K562 (cell line): Measurements from ENCODE around the gene NLGN3. TPM values are rescaled to one million over a fixed set of nuclear protein-coding genes. Genes with fewer than 3 reads are reported as not detected.
A peak's percentile ranks its signal among the peaks of the same experiment; 100 is the strongest.

Experiments
- ARID1B ChIP-seq: fragments of 450-650 bp; IDR thresholded peaks from 2 replicates; pipeline ENCODE4 v1.6.1; 2016; ENCODE audit warnings: antibody characterized with exemption, mild to moderate bottlenecking, inconsistent platforms
- CHD7 ChIP-seq: fragments of 200-600 bp; sonication (generic); IDR thresholded peaks from one replicate; pipeline ENCODE4 v1.6.1; 2012; ENCODE audit warnings: mild to moderate bottlenecking, low read depth, low read length, inconsistent platforms
- DACH1 ChIP-seq: fragments of 450-650 bp; IDR thresholded peaks from 2 replicates; pipeline ENCODE4 v1.6.1; 2018; ENCODE audit not compliant: partially characterized antibody
- PTBP1 ChIP-seq: fragments of 200-400 bp; formaldehyde crosslinking; IDR thresholded peaks from 2 replicates; pipeline ENCODE4 v1.6.1; 2017; ENCODE audit warnings: low read depth, low read length
- ZC3H8 ChIP-seq: fragments of 450-650 bp; IDR thresholded peaks from 2 replicates; pipeline ENCODE4 v1.6.1; 2017
- ZEB2 ChIP-seq: fragments of 450-650 bp; IDR thresholded peaks from 2 replicates; pipeline ENCODE4 v1.6.1; 2016
- ZNF507 ChIP-seq: conservative IDR thresholded peaks from 2 replicates; pipeline ENCODE4 v1.6.1; 2017; ENCODE audit warnings: missing genetic modification characterization, missing compliant biosample characterization
- polyA plus RNA-seq, 8 experiments: library from polyadenylated mRNA; depleted of rRNA in 4 of 8; stranded (reverse) in 5 of 8; unstranded in 3 of 8; fragments of >200 nt; fragmentation: Nextera tagmentation in 2 of 8; fragmentation: Illumina TruSeq in 1 of 8; extraction: Ambion mirVana in 2 of 8; extraction: Trizol in 1 of 8; gene quantifications; 2 replicates each; pipeline versions ENCODE4 v1.2.1 to v1.2.3, GENCODE V29; 2011 to 2014; ENCODE audit warnings: inconsistent platforms in 1 of 8, missing spikeins in 1 of 8
- total RNA-seq, 7 experiments: library from RNA; depleted of rRNA in 6 of 7; stranded (reverse); fragments of >200 nt in 6 of 7; fragmentation: Illumina TruSeq in 2 of 7; extraction: Trizol in 2 of 7; gene quantifications; 2 replicates each; pipeline versions ENCODE4 v1.2.1 to v1.2.3, GENCODE V29; 2011 to 2021; ENCODE audit warnings: low replicate concordance in 1 of 7
- TF ChIP-seq, protein P1 (sequence below): fragments of 250-450 bp; sonication (Bioruptor Pico); IDR thresholded peaks from 2 replicates; pipeline ENCODE4 v1.5.0; 2022; ENCODE audit warnings: mild to moderate bottlenecking
- TF ChIP-seq, protein P2 (sequence below), 2 experiments: fragments of 450-650 bp; conservative IDR thresholded peaks; 2 replicates each; pipeline ENCODE4 v1.6.1; 2017; ENCODE audit warnings: mild to moderate bottlenecking in 2 of 2, moderate library complexity in 2 of 2

NLGN3 gene
- total and polyA plus RNA-seq, 9 of the 15 experiments (the other 6 are each of a cell fraction or from before 2014, with no cell fraction given) = 0.03 to 0.86 (median 0.25) TPM

GRCh38 chrX:71131510-71131909 is 13.1 kb upstream of the NLGN3 start (continued):
- no peak for TF ChIP-seq ZC3H8
- TF ChIP-seq, protein P1, sequence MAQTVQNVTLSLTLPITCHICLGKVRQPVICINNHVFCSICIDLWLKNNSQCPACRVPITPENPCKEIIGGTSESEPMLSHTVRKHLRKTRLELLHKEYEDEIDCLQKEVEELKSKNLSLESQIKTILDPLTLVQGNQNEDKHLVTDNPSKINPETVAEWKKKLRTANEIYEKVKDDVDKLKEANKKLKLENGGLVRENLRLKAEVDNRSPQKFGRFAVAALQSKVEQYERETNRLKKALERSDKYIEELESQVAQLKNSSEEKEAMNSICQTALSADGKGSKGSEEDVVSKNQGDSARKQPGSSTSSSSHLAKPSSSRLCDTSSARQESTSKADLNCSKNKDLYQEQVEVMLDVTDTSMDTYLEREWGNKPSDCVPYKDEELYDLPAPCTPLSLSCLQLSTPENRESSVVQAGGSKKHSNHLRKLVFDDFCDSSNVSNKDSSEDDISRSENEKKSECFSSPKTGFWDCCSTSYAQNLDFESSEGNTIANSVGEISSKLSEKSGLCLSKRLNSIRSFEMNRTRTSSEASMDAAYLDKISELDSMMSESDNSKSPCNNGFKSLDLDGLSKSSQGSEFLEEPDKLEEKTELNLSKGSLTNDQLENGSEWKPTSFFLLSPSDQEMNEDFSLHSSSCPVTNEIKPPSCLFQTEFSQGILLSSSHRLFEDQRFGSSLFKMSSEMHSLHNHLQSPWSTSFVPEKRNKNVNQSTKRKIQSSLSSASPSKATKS = no peak
- TF ChIP-seq, protein P2, sequence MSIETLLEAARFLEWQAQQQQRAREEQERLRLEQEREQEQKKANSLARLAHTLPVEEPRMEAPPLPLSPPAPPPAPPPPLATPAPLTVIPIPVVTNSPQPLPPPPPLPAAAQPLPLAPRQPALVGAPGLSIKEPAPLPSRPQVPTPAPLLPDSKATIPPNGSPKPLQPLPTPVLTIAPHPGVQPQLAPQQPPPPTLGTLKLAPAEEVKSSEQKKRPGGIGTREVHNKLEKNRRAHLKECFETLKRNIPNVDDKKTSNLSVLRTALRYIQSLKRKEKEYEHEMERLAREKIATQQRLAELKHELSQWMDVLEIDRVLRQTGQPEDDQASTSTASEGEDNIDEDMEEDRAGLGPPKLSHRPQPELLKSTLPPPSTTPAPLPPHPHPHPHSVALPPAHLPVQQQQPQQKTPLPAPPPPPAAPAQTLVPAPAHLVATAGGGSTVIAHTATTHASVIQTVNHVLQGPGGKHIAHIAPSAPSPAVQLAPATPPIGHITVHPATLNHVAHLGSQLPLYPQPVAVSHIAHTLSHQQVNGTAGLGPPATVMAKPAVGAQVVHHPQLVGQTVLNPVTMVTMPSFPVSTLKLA (conservative IDR thresholded peaks at IDR 0.05) = peak; percentile 44 to 72
- TF ChIP-seq ZNF507 (tag) = no peak
- no peak for TF ChIP-seq ZEB2
- TF ChIP-seq ARID1B = peak; percentile 97
- no peak for TF ChIP-seq CHD7
- no peak for TF ChIP-seq DACH1
- TF ChIP-seq PTBP1 = no peak
